KMS-11 (cell line): ENCODE results near the gene EIF4H.

Source experiments
- H2AFZ ChIP-seq: fragments of 200-600 bp; sonication (generic); 2 replicates; pipeline ENCODE4 v1.6.1; 2016; ENCODE audit warnings: antibody characterized with exemption, mixed run types, low read depth
- H3K27ac ChIP-seq: fragments of 200-600 bp; sonication (generic); 2 replicates; pipeline ENCODE4 v1.6.1; 2016; ENCODE audit warnings: mild to moderate bottlenecking, mixed run types
- H3K27me3 ChIP-seq: fragments of 200-600 bp; sonication (generic); 2 replicates; pipeline ENCODE4 v1.6.1; 2017; ENCODE audit warnings: mild to moderate bottlenecking, low read depth, mixed run types, moderate library complexity; ENCODE audit not compliant: insufficient read depth
- H3K36me3 ChIP-seq: fragments of 200-600 bp; sonication (generic); 2 replicates; pipeline ENCODE4 v1.6.1; 2017; ENCODE audit warnings: mild to moderate bottlenecking, mixed run types; ENCODE audit not compliant: insufficient read depth
- H3K4me1 ChIP-seq: fragments of 200-600 bp; sonication (generic); 2 replicates; pipeline ENCODE4 v1.6.1; 2016; ENCODE audit warnings: mild to moderate bottlenecking, low read depth, mixed run types; ENCODE audit not compliant: poor library complexity, severe bottlenecking
- H3K4me2 ChIP-seq: fragments of 200-600 bp; sonication (generic); 2 replicates; pipeline ENCODE4 v1.7.0; 2016; ENCODE audit warnings: mild to moderate bottlenecking, mixed run types
- H3K4me3 ChIP-seq: fragments of 200-600 bp; sonication (generic); IDR thresholded peaks from 2 replicates; pipeline ENCODE4 v1.6.1; 2017; ENCODE audit warnings: low read depth, low read length, mixed read lengths; ENCODE audit not compliant: insufficient read depth
- H3K79me2 ChIP-seq: fragments of 200-600 bp; sonication (generic); 2 replicates; pipeline ENCODE4 v1.6.1; 2016; ENCODE audit warnings: low read depth, mixed run types; ENCODE audit not compliant: insufficient read depth
- H3K9ac ChIP-seq: fragments of 200-600 bp; sonication (generic); 2 replicates; pipeline ENCODE4 v1.6.1; 2016; ENCODE audit warnings: mild to moderate bottlenecking, mixed run types
- H4K20me1 ChIP-seq: fragments of 200-600 bp; sonication (generic); 2 replicates; pipeline ENCODE4 v1.6.1; 2016; ENCODE audit warnings: mild to moderate bottlenecking, mixed run types; ENCODE audit not compliant: insufficient read depth
- TF ChIP-seq, protein P1 (sequence below): fragments of 200-600 bp; sonication (generic); conservative IDR thresholded peaks from 2 replicates; pipeline ENCODE4 v1.6.1; 2017; ENCODE audit warnings: low read depth, mild to moderate bottlenecking, antibody characterized with exemption, low read length, moderate library complexity, mixed read lengths

EIF4H gene

DNA sequence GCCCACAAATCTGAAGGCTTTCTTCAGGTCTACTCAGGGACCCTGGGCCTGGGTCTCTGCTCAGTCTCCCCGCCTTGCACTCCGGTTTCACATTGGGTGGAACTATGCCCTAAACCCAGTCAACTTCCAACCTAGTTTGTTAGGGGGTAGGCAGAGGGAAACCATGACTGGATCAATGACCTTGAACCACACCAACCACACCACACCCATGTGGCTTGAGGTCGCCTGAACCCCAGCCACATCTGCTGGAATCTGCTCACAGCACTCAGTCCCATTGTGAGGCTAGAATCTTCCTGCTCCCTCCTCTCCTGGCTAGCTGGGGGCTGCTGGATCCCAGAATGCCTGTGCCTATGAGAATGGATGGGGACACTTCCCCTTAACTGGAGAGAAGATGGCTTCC is 62.1 kb downstream of the EIF4H start:
- no peaks in the 10 kb centered on the region for H4K20me1 ChIP-seq
- H3K27ac ChIP-seq: no peak overlapping the region
- H2AFZ ChIP-seq: no peak overlapping the region
- TF ChIP-seq, protein P1, sequence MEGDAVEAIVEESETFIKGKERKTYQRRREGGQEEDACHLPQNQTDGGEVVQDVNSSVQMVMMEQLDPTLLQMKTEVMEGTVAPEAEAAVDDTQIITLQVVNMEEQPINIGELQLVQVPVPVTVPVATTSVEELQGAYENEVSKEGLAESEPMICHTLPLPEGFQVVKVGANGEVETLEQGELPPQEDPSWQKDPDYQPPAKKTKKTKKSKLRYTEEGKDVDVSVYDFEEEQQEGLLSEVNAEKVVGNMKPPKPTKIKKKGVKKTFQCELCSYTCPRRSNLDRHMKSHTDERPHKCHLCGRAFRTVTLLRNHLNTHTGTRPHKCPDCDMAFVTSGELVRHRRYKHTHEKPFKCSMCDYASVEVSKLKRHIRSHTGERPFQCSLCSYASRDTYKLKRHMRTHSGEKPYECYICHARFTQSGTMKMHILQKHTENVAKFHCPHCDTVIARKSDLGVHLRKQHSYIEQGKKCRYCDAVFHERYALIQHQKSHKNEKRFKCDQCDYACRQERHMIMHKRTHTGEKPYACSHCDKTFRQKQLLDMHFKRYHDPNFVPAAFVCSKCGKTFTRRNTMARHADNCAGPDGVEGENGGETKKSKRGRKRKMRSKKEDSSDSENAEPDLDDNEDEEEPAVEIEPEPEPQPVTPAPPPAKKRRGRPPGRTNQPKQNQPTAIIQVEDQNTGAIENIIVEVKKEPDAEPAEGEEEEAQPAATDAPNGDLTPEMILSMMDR: no peak
- H3K4me1 ChIP-seq: peaks cover 5% of the 10 kb centered on the region
- peaks cover 22% of the 10 kb centered on the region; the same call in 1 of the 2 replicates for H3K36me3 ChIP-seq
- H3K9ac ChIP-seq: no peak overlapping the region
- H3K27me3 ChIP-seq: no peaks in the 10 kb centered on the region
- H3K79me2 ChIP-seq: no peaks in the 10 kb centered on the region
- no peak overlapping the region for H3K4me2 ChIP-seq
- no peak overlapping the region for H3K4me3 ChIP-seq

DNA sequence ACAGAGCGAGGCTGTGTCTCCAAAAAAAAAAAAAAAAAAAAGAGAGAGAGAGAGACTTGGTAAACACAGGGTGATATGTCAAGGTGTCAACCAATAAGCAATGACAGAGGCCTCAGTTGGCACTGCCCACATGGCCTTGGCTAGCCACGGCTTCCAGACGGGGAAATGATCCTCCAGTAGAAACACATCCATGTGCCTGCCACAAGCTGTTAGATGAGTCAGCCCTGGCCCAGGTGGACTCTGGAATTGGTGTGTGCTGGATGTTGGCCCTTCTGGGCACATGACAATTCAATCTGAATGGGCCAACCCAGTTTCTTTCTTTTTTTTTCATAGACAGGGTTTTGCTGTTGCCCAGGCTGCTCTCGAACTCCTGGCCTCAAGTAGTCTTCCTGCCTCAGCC is 66.3 kb downstream of the EIF4H start:
- Histone ChIP-seq H3K36me3 (peaks cover 29% of the 10 kb centered on the region; the same call in 1 of the 2 replicates), H3K4me2 (no peak overlapping the region), H4K20me1 (no peaks in the 10 kb centered on the region), H3K27ac (no peak overlapping the region), H2AFZ (no peak overlapping the region), H3K4me3 (no peak overlapping the region), H3K79me2 (no peaks in the 10 kb centered on the region), H3K9ac (no peak overlapping the region), H3K27me3 (no peaks in the 10 kb centered on the region), H3K4me1 (peaks cover 5% of the 10 kb centered on the region)
- TF ChIP-seq, protein P1: no peak

DNA sequence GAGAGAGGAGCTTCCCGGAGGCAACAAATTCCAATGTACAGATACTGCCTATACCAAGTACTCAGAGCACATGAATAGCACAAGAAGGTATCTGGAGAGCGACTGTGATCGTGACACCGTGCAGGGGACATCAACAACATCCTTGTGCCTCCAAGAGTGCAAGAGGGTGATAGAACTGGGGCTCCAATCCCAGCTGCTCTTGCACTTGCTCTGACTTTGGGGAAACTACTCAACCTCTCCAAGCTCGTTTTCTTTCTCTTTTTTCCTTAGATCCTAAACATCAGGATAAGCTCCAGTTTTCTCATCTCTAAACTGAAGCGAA is 67.9 kb downstream of the EIF4H start:
- H4K20me1 ChIP-seq: no peaks in the 10 kb centered on the region
- no peak overlapping the region for H3K4me2 ChIP-seq
- no peak overlapping the region for H3K4me3 ChIP-seq
- H3K4me1 ChIP-seq: no peaks in the 10 kb centered on the region
- H3K79me2 ChIP-seq: no peaks in the 10 kb centered on the region
- no peaks in the 10 kb centered on the region for H3K27me3 ChIP-seq
- no peak overlapping the region for H2AFZ ChIP-seq
- no peak overlapping the region for H3K27ac ChIP-seq
- TF ChIP-seq, protein P1: no peak
- H3K9ac ChIP-seq: no peak overlapping the region
- H3K36me3 ChIP-seq: peaks cover 23% of the 10 kb centered on the region; the same call in 1 of the 2 replicates

DNA sequence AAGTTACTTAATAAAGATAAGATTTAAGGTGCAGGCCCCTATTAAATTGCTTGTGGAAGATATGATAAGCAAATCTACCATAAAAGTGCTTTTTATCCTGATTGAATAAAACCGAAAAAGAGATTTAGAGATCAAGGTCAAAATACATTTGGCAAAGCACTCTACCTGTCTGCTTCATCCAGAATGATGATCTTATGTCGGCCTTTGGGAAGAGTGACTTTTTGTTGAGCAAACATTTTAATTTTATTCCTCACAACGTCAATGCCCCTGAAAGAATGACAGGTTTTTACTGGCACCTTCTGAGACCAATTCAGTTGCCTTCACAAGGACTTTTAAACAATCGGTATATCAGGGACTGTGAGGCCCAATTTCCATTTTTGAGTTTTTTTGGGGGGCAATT is 72.3 kb downstream of the EIF4H start:
- Histone ChIP-seq H3K4me1 (no peaks in the 10 kb centered on the region), H3K4me3 (no peak overlapping the region), H3K27ac (no peak overlapping the region), H3K27me3 (no peaks in the 10 kb centered on the region), H3K79me2 (0 out of 2 replicates have a peak, but pooled peaks cover 11% of the 10 kb centered on the region), H3K9ac (no peak overlapping the region), H2AFZ (no peak overlapping the region), H3K36me3 (peaks cover 31% of the 10 kb centered on the region; the same call in 1 of the 2 replicates), H3K4me2 (no peak overlapping the region), H4K20me1 (no peaks in the 10 kb centered on the region)
- TF ChIP-seq, protein P1: no peak
